ENCODE data around the gene SHTN1.

SHTN1 gene

GRCh38 chr10:116912162-116912561, 92.8 kb downstream of the SHTN1 start:
- no peak for DNase-seq

DNA sequence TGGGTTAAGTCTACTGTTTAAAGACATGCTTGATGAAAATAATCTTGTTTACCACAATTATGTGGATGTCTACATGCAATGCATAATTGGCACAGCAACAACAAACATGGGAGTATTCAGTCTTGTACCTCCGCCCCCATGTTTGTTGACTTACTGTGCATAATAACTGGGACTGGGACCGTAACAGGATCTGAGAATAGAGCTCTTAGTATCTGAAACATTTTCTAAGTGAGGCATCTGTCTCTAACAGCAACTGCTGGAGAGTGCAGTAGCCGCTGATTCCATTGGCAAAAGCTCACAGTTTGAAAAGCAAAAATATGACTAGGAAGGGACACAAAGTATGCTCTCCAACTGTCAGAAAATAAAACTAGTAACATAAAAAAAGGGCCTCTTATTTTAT, 94.1 kb downstream of the SHTN1 start:
- DNase-seq: no peak

DNA sequence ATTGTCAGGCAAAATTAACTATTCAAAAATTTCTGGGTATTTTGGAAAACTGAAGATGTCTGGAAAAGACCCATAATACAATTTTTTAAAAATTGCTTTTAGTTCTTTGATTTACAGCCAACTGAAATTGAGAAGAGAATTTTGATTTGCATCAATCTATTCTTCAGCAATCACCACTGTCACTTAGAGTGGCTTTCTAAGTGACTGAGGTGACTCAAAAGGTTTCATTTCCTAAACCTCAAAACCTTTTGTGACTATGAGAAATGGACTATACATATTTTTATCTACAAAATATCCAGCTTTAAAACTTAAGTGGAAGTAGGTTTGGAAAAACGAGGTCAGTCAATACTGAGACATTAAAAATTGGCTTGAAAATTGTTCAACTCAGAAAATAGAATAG, 95.7 kb downstream of the SHTN1 start:
- no peak for DNase-seq

DNA sequence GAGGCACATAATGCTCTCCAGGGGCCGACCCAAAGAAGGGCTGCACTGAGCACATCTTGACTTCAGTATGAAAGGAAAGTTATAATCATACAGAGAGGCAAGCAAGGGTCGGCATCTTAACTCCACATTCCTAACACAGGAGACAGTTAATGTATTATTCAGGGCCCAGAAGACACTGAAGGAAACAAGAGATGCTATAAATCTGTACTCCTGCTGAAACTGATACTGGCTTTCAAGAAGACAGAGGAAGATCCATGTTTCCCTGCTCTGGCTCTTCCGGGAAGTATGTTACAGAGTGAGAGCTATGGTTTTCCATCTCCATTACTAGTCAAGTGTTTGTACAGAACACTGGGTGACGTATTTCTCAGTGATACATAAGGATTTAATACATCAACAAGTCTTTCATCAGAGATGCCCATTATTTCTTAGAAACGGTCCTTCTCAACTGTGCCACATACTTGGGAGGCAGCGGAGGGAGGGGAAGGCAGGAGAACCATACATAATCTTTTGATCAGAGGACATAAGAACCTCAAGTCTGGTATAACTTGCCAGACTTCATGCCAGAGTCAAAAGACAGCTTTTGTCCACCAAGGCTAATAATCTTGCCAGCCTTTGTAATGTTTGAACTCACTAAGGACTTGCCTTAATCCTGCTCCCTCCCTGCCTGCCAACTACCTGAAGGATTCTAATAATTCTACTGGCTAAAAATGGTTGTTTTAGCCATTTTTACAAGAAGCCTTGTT, 97.6 kb downstream of the SHTN1 start:
- DNase-seq: no peak

- DNase-seq: no peak
Observed at GRCh38 chr10:116905845-116906210, 99.2 kb downstream of the SHTN1 start.

GRCh38 chr10:116899626-116900025, 105.4 kb downstream of the SHTN1 start:
- no peak for DNase-seq

DNA sequence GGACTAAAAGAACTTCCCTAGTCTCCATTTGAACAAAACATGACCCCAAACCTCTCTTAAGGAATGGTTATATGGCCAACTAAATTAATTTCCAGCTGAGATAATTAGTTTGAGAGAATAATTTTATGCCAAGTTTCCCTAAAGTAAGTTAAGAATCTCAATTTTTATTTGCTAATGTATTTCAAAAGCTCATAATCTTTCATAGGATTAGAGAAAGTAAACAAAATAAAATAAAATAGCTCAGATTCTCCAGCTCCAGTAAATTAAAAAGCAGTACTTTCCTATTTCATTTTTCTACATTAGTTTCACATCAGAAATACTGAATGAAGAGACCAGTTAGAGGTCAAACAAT, 111.3 kb downstream of the SHTN1 start:
- no peak for DNase-seq

GRCh38 chr10:116892907-116893685, 111.9 kb downstream of the SHTN1 start:
- DNase-seq: no peak

DNA sequence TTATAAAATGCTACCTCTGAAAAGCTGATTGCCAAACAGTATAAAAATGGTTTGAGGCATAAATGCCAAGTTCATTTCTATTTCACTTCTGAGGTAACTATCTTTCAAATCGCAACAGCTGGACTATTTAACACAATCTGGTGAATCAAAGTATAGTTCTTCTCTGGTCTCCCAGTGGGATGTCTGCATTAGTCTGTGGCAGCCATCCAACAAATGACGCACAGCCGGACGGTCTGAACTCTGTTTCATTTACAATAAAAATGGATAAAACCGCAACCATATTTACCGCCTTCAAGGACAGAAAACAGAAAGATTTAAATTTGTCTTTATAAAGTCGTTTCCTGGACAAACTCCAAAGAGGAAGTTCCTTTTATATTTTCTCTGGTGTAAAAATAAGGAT, 113.8 kb downstream of the SHTN1 start:
- no peak for DNase-seq

DNA sequence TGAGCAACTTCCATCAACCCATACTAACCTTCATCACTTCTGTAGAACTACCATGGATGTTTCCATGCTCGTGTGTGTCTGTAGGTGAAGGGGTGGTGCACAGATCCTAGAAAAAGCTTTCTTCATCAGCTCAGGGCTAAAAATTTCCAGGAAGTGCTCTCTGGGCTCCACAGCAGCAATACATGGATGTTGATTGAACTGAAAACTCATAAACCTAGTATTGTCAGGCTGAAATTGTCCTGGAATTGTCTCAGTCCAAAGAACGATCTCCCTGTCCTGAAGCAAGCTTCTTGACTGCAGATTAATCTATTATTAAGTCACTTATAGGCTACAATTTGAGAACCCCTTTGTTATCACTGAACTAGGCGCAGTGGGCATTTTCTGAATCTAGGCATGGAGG, 115.9 kb downstream of the SHTN1 start:
- no peak for DNase-seq

DNA sequence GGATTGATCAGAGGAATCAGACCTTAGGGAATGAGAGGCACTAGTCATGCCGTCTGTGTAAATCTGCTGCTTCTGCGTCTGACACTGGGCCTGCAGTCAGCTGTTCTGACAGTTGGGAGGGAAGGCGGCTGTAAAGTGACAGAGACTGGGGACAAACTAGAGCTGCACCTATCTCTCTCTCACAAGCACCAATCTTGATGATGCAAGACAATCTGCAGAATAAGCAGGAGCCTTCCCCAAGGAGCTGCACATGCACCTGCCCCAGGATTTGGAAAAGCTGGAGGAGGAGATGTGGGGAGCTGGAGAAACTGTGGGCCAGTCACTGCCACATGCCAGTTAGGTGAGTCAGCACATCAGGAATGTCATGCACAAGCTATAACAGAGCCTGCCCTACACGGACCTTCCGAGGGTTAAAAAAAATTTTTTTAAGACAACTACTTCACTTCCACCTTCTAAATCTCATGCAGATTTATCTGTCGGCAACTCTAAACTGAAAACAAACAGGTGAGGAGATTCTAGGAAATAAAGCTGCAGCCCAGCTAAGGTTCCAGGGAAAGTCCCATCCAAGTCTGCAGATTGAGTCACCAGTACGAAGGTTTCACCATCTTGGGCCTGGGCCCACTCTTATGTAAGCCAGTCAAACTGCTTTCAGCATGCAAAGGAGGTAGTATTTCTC, 116.5 kb downstream of the SHTN1 start:
- no peak for DNase-seq

DNA sequence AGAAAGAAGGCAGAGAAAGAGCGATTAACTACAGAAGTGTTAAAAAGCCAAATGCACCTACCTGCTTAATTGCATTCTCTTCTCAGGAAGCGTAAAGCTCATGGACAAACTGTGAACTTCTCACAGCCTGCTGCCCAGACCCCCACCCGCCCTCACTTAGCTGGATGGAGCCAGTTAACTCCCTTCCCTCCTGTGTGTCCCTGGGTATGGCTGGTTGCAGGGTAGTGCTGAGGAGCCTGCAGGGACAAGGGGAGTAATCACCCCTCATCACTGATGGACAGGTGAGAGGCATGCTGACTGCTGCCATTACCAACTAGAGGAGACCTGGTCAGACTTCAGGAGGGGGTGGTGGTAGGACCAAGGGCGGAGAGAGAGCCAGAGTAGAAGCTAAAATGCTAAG, 118.2 kb downstream of the SHTN1 start:
- no peak for DNase-seq

GRCh38 chr10:116882639-116883038, 122.3 kb downstream of the SHTN1 start:
- no peak for DNase-seq

- DNase-seq: no peak
Observed at GRCh38 chr10:116880716-116881482, 124.1 kb downstream of the SHTN1 start.

DNA sequence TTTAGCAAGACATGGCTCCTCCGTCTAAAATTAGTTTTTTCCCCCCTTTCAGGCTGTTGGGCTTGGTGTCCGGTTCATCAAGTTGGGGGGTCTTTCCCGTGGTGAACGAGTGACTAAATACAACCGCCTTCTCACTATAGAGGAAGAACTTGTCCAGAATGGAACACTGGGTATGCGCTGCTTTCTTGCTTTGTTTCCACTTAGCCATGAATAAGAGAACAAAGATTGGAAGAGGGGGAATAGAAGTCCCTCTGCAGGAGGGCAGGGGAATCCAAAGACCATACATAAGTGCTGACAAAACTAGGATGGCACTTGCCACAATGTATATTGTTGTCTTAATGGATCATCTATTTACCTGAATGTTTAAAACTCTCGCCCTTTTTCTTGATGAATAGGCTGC, 125.2 kb downstream of the SHTN1 start:
- no peak for DNase-seq

GRCh38 chr10:116878123-116878522, 126.9 kb downstream of the SHTN1 start:
- DNase-seq: no peak

GRCh38 chr10:116877391-116877790, 127.6 kb downstream of the SHTN1 start:
- no peak for DNase-seq

DNA sequence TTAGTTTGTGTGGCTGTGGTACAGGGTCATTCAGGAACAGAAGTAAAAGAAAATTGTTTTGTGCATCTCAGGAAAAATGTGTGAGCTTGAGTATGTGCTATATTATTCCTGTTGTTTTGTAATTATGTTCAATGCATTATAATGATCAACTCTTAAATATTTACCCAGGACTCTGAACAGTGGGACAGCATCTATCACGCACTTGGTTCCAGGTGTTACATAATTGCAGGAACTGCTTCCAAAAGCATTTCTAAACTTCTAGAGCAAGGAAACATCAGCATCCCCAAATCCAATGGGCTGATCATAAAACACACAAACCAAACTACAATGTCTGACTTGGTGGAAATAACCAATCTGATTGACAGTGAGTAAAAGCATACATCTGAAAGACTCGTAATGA, 129.1 kb downstream of the SHTN1 start:
- no peak for DNase-seq

DNA sequence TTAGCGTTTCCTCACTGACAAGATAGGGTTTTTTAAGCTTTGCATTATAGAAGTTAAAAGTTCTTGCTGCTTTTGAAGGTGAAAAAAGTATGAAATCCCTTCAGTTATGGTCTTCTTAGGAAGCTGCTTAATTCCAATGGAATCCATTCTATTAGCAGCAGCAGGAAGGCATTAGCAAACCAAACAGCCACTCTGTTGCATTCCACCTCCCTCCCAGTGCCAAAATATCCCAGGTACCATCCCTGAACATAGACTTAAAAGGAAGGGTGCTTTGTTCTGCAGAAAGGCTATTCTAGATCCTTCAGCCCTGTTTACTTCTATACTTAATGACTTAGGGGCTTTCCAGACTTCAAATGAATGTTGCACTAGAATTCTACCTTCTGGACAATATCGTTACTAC, 131.9 kb downstream of the SHTN1 start:
- DNase-seq: no peak

DNA sequence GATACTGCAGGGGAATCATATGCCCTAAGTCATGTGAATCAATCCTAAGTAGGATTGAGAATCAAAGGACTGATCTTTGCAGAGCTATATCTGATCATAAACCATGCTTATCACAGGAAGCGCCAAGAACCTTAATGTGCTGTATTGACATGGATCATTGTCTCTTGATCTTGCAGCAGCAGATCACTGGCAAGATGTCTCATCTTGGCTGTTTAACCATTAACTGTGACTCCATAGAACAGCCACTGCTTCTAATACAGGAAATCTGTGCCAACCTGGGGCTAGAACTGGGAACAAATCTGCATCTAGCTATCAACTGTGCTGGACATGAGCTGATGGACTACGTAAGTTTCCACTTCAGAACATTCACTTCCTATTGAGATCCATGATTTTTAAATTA, 134.0 kb downstream of the SHTN1 start:
- DNase-seq: no peak

GRCh38 chr10:116868722-116869121, 136.3 kb downstream of the SHTN1 start:
- DNase-seq: no peak

GRCh38 chr10:116868198-116868676, 136.8 kb downstream of the SHTN1 start:
- no peak for DNase-seq

- no peak for DNase-seq
Observed at GRCh38 chr10:116866987-116867595, 137.9 kb downstream of the SHTN1 start.
